Naive thymus-derived CD4-positive, alpha-beta T cell (primary cell): ENCODE data around the gene RTN1. TPM values are rescaled to one million over a fixed set of nuclear protein-coding genes. Genes with fewer than 3 reads are reported as not detected.

Experiments
- ATAC-seq: fragments of 150-1000 bp; cut with Tn5 transposase; 2 replicates; pipeline ENCODE4 v1.10.0; 2021; ENCODE audit warnings: mild to moderate bottlenecking, moderate library complexity
- CTCF ChIA-PET: fragments of 350-600 bp; sonication (Branson Sonifier 250); formaldehyde crosslinking; loops from one replicate; lab custom pipeline; 2021; ENCODE audit warnings: antibody characterized with exemption; lab: Charles Lee
- POLR2A ChIA-PET: fragments of 350-600 bp; sonication (Branson Sonifier 250); formaldehyde crosslinking; loops from one replicate; lab custom pipeline; 2021; ENCODE audit warnings: antibody characterized with exemption, inconsistent platforms; lab: Charles Lee
- DNase-seq, 9 donors: peaks; one replicate each; pipeline versions ENCODE4 v3.0.0 to v3.0.0-alpha.2; 2020 to 2022; ENCODE audit warnings: mixed read lengths in 1 of 9
- H3K27ac ChIP-seq: one replicate; pipeline ENCODE4 v1.7.0; 2013; ENCODE audit warnings: mild to moderate bottlenecking, low read depth, low read length, moderate library complexity
- H3K27me3 ChIP-seq, 2 donors: one replicate each; pipeline ENCODE4 v1.7.0; 2013; ENCODE audit warnings: low read length in 2 of 2, mild to moderate bottlenecking in 2 of 2, moderate library complexity in 2 of 2; ENCODE audit not compliant: control insufficient read depth in 2 of 2, insufficient read depth in 2 of 2
- H3K36me3 ChIP-seq, 3 experiments: 1 replicate in 2 of 3; 2 replicates in 1 of 3; pipeline ENCODE4 v1.7.0; 2013; ENCODE audit warnings: low read length in 3 of 3, mild to moderate bottlenecking in 3 of 3, moderate library complexity in 1 of 3; ENCODE audit not compliant: insufficient read depth in 3 of 3, control insufficient read depth in 2 of 3
- H3K4me1 ChIP-seq, 2 donors: one replicate each; pipeline ENCODE4 v1.7.0; 2013; ENCODE audit warnings: low read length in 2 of 2, mild to moderate bottlenecking in 2 of 2, moderate library complexity in 1 of 2; ENCODE audit not compliant: control insufficient read depth in 2 of 2, insufficient read depth in 2 of 2
- H3K4me3 ChIP-seq: 2 replicates; pipeline ENCODE4 v1.7.0; 2013; ENCODE audit warnings: mild to moderate bottlenecking, low read length
- H3K9me3 ChIP-seq, 3 experiments: 1 replicate in 2 of 3; 2 replicates in 1 of 3; pipeline ENCODE4 v1.7.0; 2013; ENCODE audit warnings: low read length in 3 of 3; ENCODE audit not compliant: control insufficient read depth in 2 of 3
- H3K27ac Mint-ChIP-seq, 9 donors: one replicate each; pipeline ENCODE4 v1.8.0; 2020 to 2022; ENCODE audit warnings: mixed read lengths in 9 of 9, mild to moderate bottlenecking in 8 of 9, moderate library complexity in 5 of 9, inconsistent platforms in 2 of 9
- H3K27me3 Mint-ChIP-seq, 5 donors: one replicate each; pipeline ENCODE4 v1.8.0; 2021 to 2022; ENCODE audit warnings: mixed read lengths in 5 of 5, mild to moderate bottlenecking in 1 of 5
- H3K36me3 Mint-ChIP-seq, 5 donors: one replicate each; pipeline ENCODE4 v1.8.0; 2020 to 2022; ENCODE audit warnings: mixed read lengths in 5 of 5, mild to moderate bottlenecking in 3 of 5, inconsistent platforms in 1 of 5
- H3K4me1 Mint-ChIP-seq, 7 donors: one replicate each; pipeline ENCODE4 v1.8.0; 2020 to 2022; ENCODE audit warnings: mixed read lengths in 7 of 7, mild to moderate bottlenecking in 3 of 7, inconsistent platforms in 1 of 7
- H3K4me3 Mint-ChIP-seq, 10 donors: one replicate each; pipeline ENCODE4 v1.8.0; 2020 to 2022; ENCODE audit warnings: mild to moderate bottlenecking in 10 of 10, mixed read lengths in 10 of 10, moderate library complexity in 6 of 10, inconsistent platforms in 2 of 10
- H3K9me3 Mint-ChIP-seq, 11 donors: one replicate each; pipeline ENCODE4 v1.8.0; 2020 to 2022; ENCODE audit warnings: mixed read lengths in 11 of 11, mild to moderate bottlenecking in 4 of 11, inconsistent platforms in 1 of 11, moderate library complexity in 1 of 11
- intact Hi-C, 2 donors: fragments of 100-400 bp; cut with micrococcal nuclease; formaldehyde crosslinking; loops; one replicate each; pipeline ENCODE4 v1.15.1; 2023
- polyA plus RNA-seq, 2 donors: library from polyadenylated mRNA; unstranded; fragments of 300-500 nt; fragmentation: Illumina TruSeq; gene quantifications; one replicate each; pipeline ENCODE4 v1.2.3, GENCODE V29; 2021
- total RNA-seq, 6 experiments: library from RNA in 5 of 6; stranded (reverse) in 5 of 6; gene quantifications; 1 replicate in 5 of 6; 2 replicates in 1 of 6; pipeline ENCODE4 v1.2.3 and lab custom pipeline; 2021 to 2026

RTN1 gene
- total and polyA plus RNA-seq, 7 experiments from 2014 or later, result 0.24 to 9.4 (median 0.77) TPM; not detected in 3

GRCh38 chr14:59699442-59699841, 171.1 kb downstream of the RTN1 start:
- no peak overlapping the region for H3K4me3 ChIP-seq
- H3K27me3 ChIP-seq, result peaks cover 0 to 4% of the 10 kb centered on the region in 2 donors
- no peaks in the 10 kb centered on the region for H3K9me3 ChIP-seq
- ChIA-PET CTCF (no interaction called here), POLR2A (no interaction called here)
- intact Hi-C loops, result no loop called here
- no peaks in the 10 kb centered on the region for H3K4me1 Mint-ChIP-seq
- peaks cover 4 to 15% (median 10%) of the 10 kb centered on the region in 5 donors for H3K27me3 Mint-ChIP-seq
- no peaks in the 10 kb centered on the region for H3K36me3 Mint-ChIP-seq
- H3K27ac ChIP-seq, result no peak overlapping the region
- DNase-seq (no peak), ATAC-seq (peak; percentile 50)
- H3K36me3 ChIP-seq, result no peaks in the 10 kb centered on the region
- H3K4me3 Mint-ChIP-seq, result no peak overlapping the region
- H3K4me1 ChIP-seq, result no peaks in the 10 kb centered on the region
- no peak overlapping the region for H3K27ac Mint-ChIP-seq
- H3K9me3 Mint-ChIP-seq, result peaks cover 0 to 13% (median 3%) of the 10 kb centered on the region in 11 donors

GRCh38 chr14:59698793-59699192, 171.8 kb downstream of the RTN1 start:
- DNase-seq (no peak), ATAC-seq (no peak)
- Mint-ChIP-seq H3K4me3 (no peak overlapping the region), H3K27ac (no peak overlapping the region), H3K4me1 (no peaks in the 10 kb centered on the region), H3K9me3 (peaks cover 0 to 13% (median 3%) of the 10 kb centered on the region in 11 donors), H3K36me3 (no peaks in the 10 kb centered on the region), H3K27me3 (peaks cover 8 to 15% (median 9%) of the 10 kb centered on the region in 5 donors)
- Histone ChIP-seq H3K9me3 (no peaks in the 10 kb centered on the region), H3K4me1 (no peaks in the 10 kb centered on the region), H3K36me3 (no peaks in the 10 kb centered on the region), H3K27ac (no peak overlapping the region), H3K27me3 (peaks cover 0 to 4% of the 10 kb centered on the region in 2 donors), H3K4me3 (no peak overlapping the region)
- intact Hi-C loops, result no loop called here
- ChIA-PET CTCF (no interaction called here), POLR2A (no interaction called here)

- ChIA-PET CTCF (no interaction called here), POLR2A (no interaction called here)
- H3K27me3 ChIP-seq, result peaks cover 0 to 4% of the 10 kb centered on the region in 2 donors
- no peak overlapping the region for H3K4me3 ChIP-seq
- intact Hi-C loops, result no loop called here
- DNase-seq (no peak), ATAC-seq (no peak)
- no peaks in the 10 kb centered on the region for H3K4me1 ChIP-seq
- Mint-ChIP-seq H3K27me3 (peaks cover 7 to 14% (median 9%) of the 10 kb centered on the region in 5 donors), H3K4me3 (no peak overlapping the region), H3K4me1 (no peaks in the 10 kb centered on the region), H3K27ac (no peak overlapping the region), H3K9me3 (peaks cover 0 to 11% (median 0%) of the 10 kb centered on the region in 11 donors), H3K36me3 (no peaks in the 10 kb centered on the region)
- H3K36me3 ChIP-seq, result no peaks in the 10 kb centered on the region
- H3K27ac ChIP-seq, result no peak overlapping the region
- H3K9me3 ChIP-seq, result no peaks in the 10 kb centered on the region
These were observed 175.4 kb downstream of the RTN1 start for GRCh38 chr14:59695198-59695597.

- intact Hi-C loops, result no loop called here
- H3K36me3 ChIP-seq, result no peaks in the 10 kb centered on the region
- Mint-ChIP-seq H3K36me3 (no peaks in the 10 kb centered on the region), H3K4me1 (no peaks in the 10 kb centered on the region), H3K27me3 (peaks cover 8 to 37% (median 27%) of the 10 kb centered on the region in 5 donors), H3K9me3 (peaks cover 0 to 6% (median 0%) of the 10 kb centered on the region in 11 donors), H3K4me3 (no peak overlapping the region), H3K27ac (no peak overlapping the region)
- H3K4me1 ChIP-seq, result no peaks in the 10 kb centered on the region
- ChIA-PET CTCF (no interaction called here), POLR2A (no interaction called here)
- ATAC-seq (no peak), DNase-seq (no peak)
- no peaks in the 10 kb centered on the region for H3K9me3 ChIP-seq
- no peak overlapping the region for H3K4me3 ChIP-seq
- no peaks in the 10 kb centered on the region for H3K27me3 ChIP-seq
- H3K27ac ChIP-seq, result no peak overlapping the region
These were observed 179.3 kb downstream of the RTN1 start for GRCh38 chr14:59691266-59691665.

- Mint-ChIP-seq H3K27me3 (peaks cover 8 to 46% (median 27%) of the 10 kb centered on the region in 5 donors), H3K4me1 (no peaks in the 10 kb centered on the region), H3K9me3 (peaks cover 0 to 6% (median 0%) of the 10 kb centered on the region in 11 donors), H3K4me3 (no peak overlapping the region), H3K27ac (no peak overlapping the region), H3K36me3 (no peaks in the 10 kb centered on the region)
- Histone ChIP-seq H3K36me3 (no peaks in the 10 kb centered on the region), H3K4me3 (no peak overlapping the region), H3K27me3 (no peaks in the 10 kb centered on the region), H3K4me1 (no peaks in the 10 kb centered on the region), H3K27ac (no peak overlapping the region), H3K9me3 (no peaks in the 10 kb centered on the region)
- DNase-seq, result no peak
- ChIA-PET POLR2A (no interaction called here), CTCF (no interaction called here)
- no peak for ATAC-seq
- intact Hi-C loops, result no loop called here
These were observed 180.2 kb downstream of the RTN1 start for GRCh38 chr14:59690426-59690825.

- no peak overlapping the region for H3K27ac ChIP-seq
- H3K27me3 ChIP-seq, result no peaks in the 10 kb centered on the region
- POLR2A ChIA-PET, result no interaction called here
- DNase-seq (no peak), ATAC-seq (peak; percentile 64)
- intact Hi-C loops, result loop anchor here in 1 of 2 donors (5.0 kb wide), 1 partner anchor 181 kb away; no protein-coding TSS in a partner anchor
- no peaks in the 10 kb centered on the region for H3K9me3 ChIP-seq
- Mint-ChIP-seq H3K36me3 (no peaks in the 10 kb centered on the region), H3K27ac (no peak overlapping the region), H3K4me1 (no peaks in the 10 kb centered on the region), H3K9me3 (peaks cover 0 to 6% (median 0%) of the 10 kb centered on the region in 11 donors), H3K4me3 (no peak overlapping the region), H3K27me3 (peaks cover 12 to 51% (median 29%) of the 10 kb centered on the region in 5 donors)
- no peaks in the 10 kb centered on the region for H3K36me3 ChIP-seq
- no peaks in the 10 kb centered on the region for H3K4me1 ChIP-seq
- no peak overlapping the region for H3K4me3 ChIP-seq
- CTCF ChIA-PET, result no interaction called here
These were observed 182.1 kb downstream of the RTN1 start for GRCh38 chr14:59688224-59689170.
